ENCODE data around the gene AGO3. TPM values are rescaled to one million over a fixed set of nuclear protein-coding genes. Genes with fewer than 3 reads are reported as not detected.

Gene AGO3
- total RNA-seq, 1 experiment from 2014 or later = 26.9 TPM

DNA sequence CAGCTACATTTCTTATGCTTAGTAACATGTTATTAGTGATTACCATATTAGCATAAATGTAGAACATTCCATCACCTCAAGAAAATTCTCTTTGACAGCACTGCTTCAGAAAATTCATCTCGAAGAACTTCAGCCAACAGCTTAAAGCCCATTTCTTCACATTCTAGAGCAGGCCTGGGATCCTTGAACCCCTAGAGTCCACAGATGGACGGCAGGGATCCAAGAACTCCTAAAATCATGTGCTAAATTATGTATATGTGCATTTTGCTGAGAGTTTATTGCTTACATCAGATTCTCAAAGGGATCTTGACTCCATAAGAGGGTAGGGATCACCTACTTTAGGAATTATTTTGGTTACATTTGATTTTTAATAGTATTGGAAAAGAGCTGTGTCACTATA is 76.8 kb downstream of the AGO3 start:
- DNase-seq (ENCODE audit: low read depth, low spot score) (no peak), ATAC-seq (no peak)
- Histone ChIP-seq H3K27me3 (ENCODE audit: insufficient read depth, low read length) (no peaks in the 10 kb centered on the region), H3K4me1 (ENCODE audit: control insufficient read depth in 1 of 2, insufficient read depth in 2 of 2, low read length in 2 of 2) (peaks cover 0 to 13% of the 10 kb centered on the region in 2 experiments; a peak in 2 of 4 replicates), H3K4me2 (ENCODE audit: low read length) (no peak overlapping the region), H3K4me3 (replicated peaks in 1 of 2; ENCODE audit: low read depth in 1 of 2, low read length in 2 of 2) (no peak overlapping the region), H2AFZ (ENCODE audit: low read depth, low read length, poor library complexity, severe bottlenecking) (no peak overlapping the region), H3K9me3 (ENCODE audit: control insufficient read depth in 1 of 2, insufficient read depth in 1 of 2, low read depth in 1 of 2, low read length in 2 of 2) (no peaks in the 10 kb centered on the region), H3K79me2 (ENCODE audit: insufficient read depth, low read length) (no peaks in the 10 kb centered on the region), H3K9ac (ENCODE audit: low read length) (no peak overlapping the region), H3K36me3 (ENCODE audit: control insufficient read depth in 1 of 2, insufficient read depth in 2 of 2, low read length in 2 of 2) (no peaks in the 10 kb centered on the region), H3K27ac (ENCODE audit: low read depth, low read length) (no peak overlapping the region), H3K9me2 (ENCODE audit: insufficient read depth) (no peaks in the 10 kb centered on the region), H4K20me1 (ENCODE audit: insufficient read depth) (no peaks in the 10 kb centered on the region)
- TF ChIP-seq, protein P1, sequence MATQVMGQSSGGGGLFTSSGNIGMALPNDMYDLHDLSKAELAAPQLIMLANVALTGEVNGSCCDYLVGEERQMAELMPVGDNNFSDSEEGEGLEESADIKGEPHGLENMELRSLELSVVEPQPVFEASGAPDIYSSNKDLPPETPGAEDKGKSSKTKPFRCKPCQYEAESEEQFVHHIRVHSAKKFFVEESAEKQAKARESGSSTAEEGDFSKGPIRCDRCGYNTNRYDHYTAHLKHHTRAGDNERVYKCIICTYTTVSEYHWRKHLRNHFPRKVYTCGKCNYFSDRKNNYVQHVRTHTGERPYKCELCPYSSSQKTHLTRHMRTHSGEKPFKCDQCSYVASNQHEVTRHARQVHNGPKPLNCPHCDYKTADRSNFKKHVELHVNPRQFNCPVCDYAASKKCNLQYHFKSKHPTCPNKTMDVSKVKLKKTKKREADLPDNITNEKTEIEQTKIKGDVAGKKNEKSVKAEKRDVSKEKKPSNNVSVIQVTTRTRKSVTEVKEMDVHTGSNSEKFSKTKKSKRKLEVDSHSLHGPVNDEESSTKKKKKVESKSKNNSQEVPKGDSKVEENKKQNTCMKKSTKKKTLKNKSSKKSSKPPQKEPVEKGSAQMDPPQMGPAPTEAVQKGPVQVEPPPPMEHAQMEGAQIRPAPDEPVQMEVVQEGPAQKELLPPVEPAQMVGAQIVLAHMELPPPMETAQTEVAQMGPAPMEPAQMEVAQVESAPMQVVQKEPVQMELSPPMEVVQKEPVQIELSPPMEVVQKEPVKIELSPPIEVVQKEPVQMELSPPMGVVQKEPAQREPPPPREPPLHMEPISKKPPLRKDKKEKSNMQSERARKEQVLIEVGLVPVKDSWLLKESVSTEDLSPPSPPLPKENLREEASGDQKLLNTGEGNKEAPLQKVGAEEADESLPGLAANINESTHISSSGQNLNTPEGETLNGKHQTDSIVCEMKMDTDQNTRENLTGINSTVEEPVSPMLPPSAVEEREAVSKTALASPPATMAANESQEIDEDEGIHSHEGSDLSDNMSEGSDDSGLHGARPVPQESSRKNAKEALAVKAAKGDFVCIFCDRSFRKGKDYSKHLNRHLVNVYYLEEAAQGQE (IDR thresholded peaks at IDR 0.05; ENCODE audit: low read depth) = no peak
- TF ChIP-seq SP1 (IDR thresholded peaks at IDR 0.05; ENCODE audit: low read depth) (no peak), TCF7L2 (IDR thresholded peaks at IDR 0.05; ENCODE audit: borderline replicate concordance, extremely low read depth, insufficient read depth, insufficient read length) (no peak), CEBPB (IDR thresholded peaks at IDR 0.05; ENCODE audit: low read depth) (no peak), RAD21 (IDR thresholded peaks at IDR 0.05; ENCODE audit: low read depth) (no peak), CBX3 (IDR thresholded peaks at IDR 0.05; ENCODE audit: low read depth) (no peak), ZFX (IDR thresholded peaks at IDR 0.05) (no peak), EZH2phosphoT487 (IDR thresholded peaks at IDR 0.05; ENCODE audit: borderline replicate concordance) (no peak), YY1 (IDR thresholded peaks at IDR 0.05; ENCODE audit: extremely low read depth, insufficient replicate concordance, low read depth, low read length) (no peak), SRF (IDR thresholded peaks at IDR 0.05; ENCODE audit: low read depth) (no peak), POLR2AphosphoS5 (IDR thresholded peaks at IDR 0.05; ENCODE audit: low read depth, low read length) (no peak), FOSL1 (IDR thresholded peaks at IDR 0.05; ENCODE audit: low read depth) (no peak), EGR1 (IDR thresholded peaks at IDR 0.05; ENCODE audit: low read depth) (no peak), EZH2 (IDR thresholded peaks at IDR 0.05) (no peak), ZNF274 (IDR thresholded peaks at IDR 0.05; ENCODE audit: low read depth, low read length) (no peak)
- TF ChIP-seq, protein P2, sequence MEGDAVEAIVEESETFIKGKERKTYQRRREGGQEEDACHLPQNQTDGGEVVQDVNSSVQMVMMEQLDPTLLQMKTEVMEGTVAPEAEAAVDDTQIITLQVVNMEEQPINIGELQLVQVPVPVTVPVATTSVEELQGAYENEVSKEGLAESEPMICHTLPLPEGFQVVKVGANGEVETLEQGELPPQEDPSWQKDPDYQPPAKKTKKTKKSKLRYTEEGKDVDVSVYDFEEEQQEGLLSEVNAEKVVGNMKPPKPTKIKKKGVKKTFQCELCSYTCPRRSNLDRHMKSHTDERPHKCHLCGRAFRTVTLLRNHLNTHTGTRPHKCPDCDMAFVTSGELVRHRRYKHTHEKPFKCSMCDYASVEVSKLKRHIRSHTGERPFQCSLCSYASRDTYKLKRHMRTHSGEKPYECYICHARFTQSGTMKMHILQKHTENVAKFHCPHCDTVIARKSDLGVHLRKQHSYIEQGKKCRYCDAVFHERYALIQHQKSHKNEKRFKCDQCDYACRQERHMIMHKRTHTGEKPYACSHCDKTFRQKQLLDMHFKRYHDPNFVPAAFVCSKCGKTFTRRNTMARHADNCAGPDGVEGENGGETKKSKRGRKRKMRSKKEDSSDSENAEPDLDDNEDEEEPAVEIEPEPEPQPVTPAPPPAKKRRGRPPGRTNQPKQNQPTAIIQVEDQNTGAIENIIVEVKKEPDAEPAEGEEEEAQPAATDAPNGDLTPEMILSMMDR (IDR thresholded peaks at IDR 0.05 in 2 of 3, conservative IDR thresholded peaks at IDR 0.05 in 1 of 3; ENCODE audit: borderline replicate concordance in 1 of 3, insufficient read depth in 1 of 3, low read depth in 2 of 3, low read length in 2 of 3) = no peak
- TF ChIP-seq, protein P3, sequence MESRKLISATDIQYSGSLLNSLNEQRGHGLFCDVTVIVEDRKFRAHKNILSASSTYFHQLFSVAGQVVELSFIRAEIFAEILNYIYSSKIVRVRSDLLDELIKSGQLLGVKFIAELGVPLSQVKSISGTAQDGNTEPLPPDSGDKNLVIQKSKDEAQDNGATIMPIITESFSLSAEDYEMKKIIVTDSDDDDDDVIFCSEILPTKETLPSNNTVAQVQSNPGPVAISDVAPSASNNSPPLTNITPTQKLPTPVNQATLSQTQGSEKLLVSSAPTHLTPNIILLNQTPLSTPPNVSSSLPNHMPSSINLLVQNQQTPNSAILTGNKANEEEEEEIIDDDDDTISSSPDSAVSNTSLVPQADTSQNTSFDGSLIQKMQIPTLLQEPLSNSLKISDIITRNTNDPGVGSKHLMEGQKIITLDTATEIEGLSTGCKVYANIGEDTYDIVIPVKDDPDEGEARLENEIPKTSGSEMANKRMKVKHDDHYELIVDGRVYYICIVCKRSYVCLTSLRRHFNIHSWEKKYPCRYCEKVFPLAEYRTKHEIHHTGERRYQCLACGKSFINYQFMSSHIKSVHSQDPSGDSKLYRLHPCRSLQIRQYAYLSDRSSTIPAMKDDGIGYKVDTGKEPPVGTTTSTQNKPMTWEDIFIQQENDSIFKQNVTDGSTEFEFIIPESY (IDR thresholded peaks at IDR 0.05; ENCODE audit: extremely low read depth, insufficient replicate concordance, low read length) = no peak
- TF ChIP-seq, protein P4, sequence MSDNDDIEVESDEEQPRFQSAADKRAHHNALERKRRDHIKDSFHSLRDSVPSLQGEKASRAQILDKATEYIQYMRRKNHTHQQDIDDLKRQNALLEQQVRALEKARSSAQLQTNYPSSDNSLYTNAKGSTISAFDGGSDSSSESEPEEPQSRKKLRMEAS (IDR thresholded peaks at IDR 0.05) = no peak
- intact Hi-C loops (cut with micrococcal nuclease) = no loop called here
- CTCF ChIA-PET = no interaction called here
- BruUV-seq (replicated peaks) = no TSS peak
- POLR2A ChIA-PET = no interaction called here
- RAD21 ChIA-PET (ENCODE audit: low non-redundant PET in 1 of 2, low total read pairs in 2 of 2, uncharacterized antibody in 2 of 2, unreplicated experiment in 2 of 2) = no interaction called here

Data from HCT116 (cell line).